T1000 (cell line): ENCODE measurements around the gene OPCML.

ENCODE experiments used
- DNase-seq: peaks from one replicate; lab custom pipeline; 2025; ENCODE audit warnings: mixed read lengths; lab: John Stamatoyannopoulos, UW

OPCML gene

GRCh38 chr11:133133606-133134005 is 398.7 kb downstream of the OPCML start:
- no peak for DNase-seq

- DNase-seq: no peak
Measured at GRCh38 chr11:133133050-133133449, 399.3 kb downstream of the OPCML start.

- no peak for DNase-seq
Measured at GRCh38 chr11:133127741-133128140, 404.6 kb downstream of the OPCML start.

GRCh38 chr11:133123796-133124195 is 408.5 kb downstream of the OPCML start:
- no peak for DNase-seq

- no peak for DNase-seq
Measured at GRCh38 chr11:133123366-133123765, 408.9 kb downstream of the OPCML start.

- DNase-seq: no peak
Measured at GRCh38 chr11:133122256-133122655, 410.0 kb downstream of the OPCML start.

- DNase-seq: no peak
Measured at GRCh38 chr11:133118563-133119268, 413.6 kb downstream of the OPCML start.

GRCh38 chr11:133115099-133115498 is 417.2 kb downstream of the OPCML start:
- DNase-seq: no peak

- no peak for DNase-seq
Measured at GRCh38 chr11:133107763-133108162, 424.5 kb downstream of the OPCML start.

- no peak for DNase-seq
Measured at GRCh38 chr11:133107136-133107535, 425.2 kb downstream of the OPCML start.

- DNase-seq: no peak
Measured at GRCh38 chr11:133106417-133106816, 425.9 kb downstream of the OPCML start.

- DNase-seq: no peak
Measured at GRCh38 chr11:133104009-133104744, 428.1 kb downstream of the OPCML start.

GRCh38 chr11:133096981-133097380 is 435.3 kb downstream of the OPCML start:
- no peak for DNase-seq

- DNase-seq: no peak
Measured at GRCh38 chr11:133086518-133086917, 445.8 kb downstream of the OPCML start.

- DNase-seq: no peak
Measured at GRCh38 chr11:133082841-133083488, 449.3 kb downstream of the OPCML start.

- DNase-seq: no peak
Measured at GRCh38 chr11:133082453-133082781, 449.9 kb downstream of the OPCML start.

GRCh38 chr11:133081730-133082452 is 450.4 kb downstream of the OPCML start:
- no peak for DNase-seq

- DNase-seq: no peak
Measured at GRCh38 chr11:133081020-133081419, 451.3 kb downstream of the OPCML start.

- no peak for DNase-seq
Measured at GRCh38 chr11:133078591-133079404, 453.5 kb downstream of the OPCML start.

- DNase-seq: no peak
Measured at GRCh38 chr11:133078012-133078411, 454.3 kb downstream of the OPCML start.

- no peak for DNase-seq
Measured at GRCh38 chr11:133075351-133075750, 456.9 kb downstream of the OPCML start.
